ENCODE data around the gene PLPP4. TPM values are rescaled to one million over a fixed set of nuclear protein-coding genes. Genes with fewer than 3 reads are reported as not detected.

Gene PLPP4
- total and polyA plus RNA-seq, 2 donors (not counting 1 experiment from before 2014, with no cell fraction given) = 0.22 to 1.2 TPM

DNA sequence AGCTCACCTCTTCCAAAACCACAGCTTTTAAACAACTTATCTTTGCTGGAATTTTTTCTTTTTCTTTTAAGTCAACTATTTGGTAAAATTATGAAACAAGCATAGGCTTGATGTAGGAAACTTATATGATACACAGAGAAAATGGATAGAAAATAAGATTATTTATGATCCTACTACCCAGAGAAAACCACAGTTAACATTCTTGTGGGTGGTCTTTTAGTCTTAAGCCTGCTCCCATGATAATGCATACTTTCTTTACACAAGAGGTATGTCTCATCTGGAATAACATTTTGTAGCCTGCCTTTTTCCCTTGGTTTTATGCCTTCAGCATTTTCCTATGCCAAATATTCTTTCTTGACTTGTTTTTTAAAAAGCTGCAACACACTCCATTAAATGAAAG lies 21.4 kb downstream of the PLPP4 start:
- Histone ChIP-seq H3K27me3 (ENCODE audit: control insufficient read depth, insufficient read depth, low read length) (no peaks in the 10 kb centered on the region), H3K9ac (ENCODE audit: insufficient read depth, low read length) (no peak overlapping the region), H4K20me1 (ENCODE audit: control insufficient read depth, extremely low read depth, insufficient read depth, low read length) (no peaks in the 10 kb centered on the region), H3K4me2 (ENCODE audit: extremely low read depth, insufficient read depth, low read length) (no peak overlapping the region), H3K4me3 (replicated peaks in 1 of 4; ENCODE audit: control extremely low read depth in 1 of 4, insufficient read depth in 1 of 4, low read depth in 3 of 4, low read length in 4 of 4) (no peak overlapping the region), H3K4me1 (ENCODE audit: control insufficient read depth, extremely low read depth, insufficient read depth, low read length) (peaks cover 3% of the 10 kb centered on the region), H3K79me2 (ENCODE audit: control insufficient read depth, insufficient read depth, low read length) (no peaks in the 10 kb centered on the region), H3K36me3 (ENCODE audit: control insufficient read depth, insufficient read depth, low read length) (no peaks in the 10 kb centered on the region), H3K9me3 (ENCODE audit: control insufficient read depth, insufficient read depth, low read depth, low read length) (no peaks in the 10 kb centered on the region), H3K27ac (ENCODE audit: insufficient read depth, low read length) (no peak overlapping the region), H2AFZ (ENCODE audit: low read length) (no peak overlapping the region)
- TF ChIP-seq EZH2 (IDR thresholded peaks at IDR 0.05; ENCODE audit: low read length, missing control alignments) = no peak
- TF ChIP-seq, protein P1, sequence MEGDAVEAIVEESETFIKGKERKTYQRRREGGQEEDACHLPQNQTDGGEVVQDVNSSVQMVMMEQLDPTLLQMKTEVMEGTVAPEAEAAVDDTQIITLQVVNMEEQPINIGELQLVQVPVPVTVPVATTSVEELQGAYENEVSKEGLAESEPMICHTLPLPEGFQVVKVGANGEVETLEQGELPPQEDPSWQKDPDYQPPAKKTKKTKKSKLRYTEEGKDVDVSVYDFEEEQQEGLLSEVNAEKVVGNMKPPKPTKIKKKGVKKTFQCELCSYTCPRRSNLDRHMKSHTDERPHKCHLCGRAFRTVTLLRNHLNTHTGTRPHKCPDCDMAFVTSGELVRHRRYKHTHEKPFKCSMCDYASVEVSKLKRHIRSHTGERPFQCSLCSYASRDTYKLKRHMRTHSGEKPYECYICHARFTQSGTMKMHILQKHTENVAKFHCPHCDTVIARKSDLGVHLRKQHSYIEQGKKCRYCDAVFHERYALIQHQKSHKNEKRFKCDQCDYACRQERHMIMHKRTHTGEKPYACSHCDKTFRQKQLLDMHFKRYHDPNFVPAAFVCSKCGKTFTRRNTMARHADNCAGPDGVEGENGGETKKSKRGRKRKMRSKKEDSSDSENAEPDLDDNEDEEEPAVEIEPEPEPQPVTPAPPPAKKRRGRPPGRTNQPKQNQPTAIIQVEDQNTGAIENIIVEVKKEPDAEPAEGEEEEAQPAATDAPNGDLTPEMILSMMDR (conservative IDR thresholded peaks at IDR 0.05 in 1 of 2, IDR thresholded peaks at IDR 0.05 in 1 of 2; ENCODE audit: low read depth in 1 of 2, low read length in 2 of 2) = no peak
- DNase-seq (ENCODE audit: low read depth in 2 of 2) = peak in 1 of 2 donors; percentile 76

DNA sequence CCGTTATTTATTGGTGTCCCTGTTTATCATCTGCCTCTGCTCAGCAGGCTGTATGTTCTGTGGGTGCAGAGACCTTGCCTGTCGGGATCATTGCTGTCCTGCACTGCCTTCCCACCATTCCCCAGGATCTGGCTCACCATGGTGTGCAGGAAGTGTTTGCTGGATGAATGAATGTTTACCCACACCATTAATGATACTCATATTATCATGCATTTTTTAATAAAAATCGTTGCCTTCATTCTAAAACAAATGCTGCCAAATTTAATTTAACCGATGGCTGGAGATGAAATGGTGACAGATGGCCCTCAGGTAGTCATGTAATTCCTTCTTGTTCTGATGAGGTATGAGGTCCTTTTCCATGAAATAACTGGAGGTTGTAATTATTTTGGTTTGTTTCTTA lies 22.5 kb downstream of the PLPP4 start:
- no peak overlapping the region for H3K4me2 ChIP-seq (ENCODE audit: extremely low read depth, insufficient read depth, low read length)
- no peaks in the 10 kb centered on the region for H3K27me3 ChIP-seq (ENCODE audit: control insufficient read depth, insufficient read depth, low read length)
- no peaks in the 10 kb centered on the region for H3K79me2 ChIP-seq (ENCODE audit: control insufficient read depth, insufficient read depth, low read length)
- H3K36me3 ChIP-seq (ENCODE audit: control insufficient read depth, insufficient read depth, low read length) = no peaks in the 10 kb centered on the region
- no peaks in the 10 kb centered on the region for H4K20me1 ChIP-seq (ENCODE audit: control insufficient read depth, extremely low read depth, insufficient read depth, low read length)
- H3K4me3 ChIP-seq (replicated peaks in 1 of 4; ENCODE audit: control extremely low read depth in 1 of 4, insufficient read depth in 1 of 4, low read depth in 3 of 4, low read length in 4 of 4) = no peak overlapping the region
- TF ChIP-seq, protein P1 (conservative IDR thresholded peaks at IDR 0.05 in 1 of 2, IDR thresholded peaks at IDR 0.05 in 1 of 2; ENCODE audit: low read depth in 1 of 2, low read length in 2 of 2) = no peak
- TF ChIP-seq EZH2 (IDR thresholded peaks at IDR 0.05; ENCODE audit: low read length, missing control alignments) = no peak
- H3K4me1 ChIP-seq (ENCODE audit: control insufficient read depth, extremely low read depth, insufficient read depth, low read length) = peaks cover 3% of the 10 kb centered on the region
- DNase-seq (ENCODE audit: low read depth in 2 of 2) = no peak
- H3K9me3 ChIP-seq (ENCODE audit: control insufficient read depth, insufficient read depth, low read depth, low read length) = no peaks in the 10 kb centered on the region
- no peak overlapping the region for H3K27ac ChIP-seq (ENCODE audit: insufficient read depth, low read length)
- H2AFZ ChIP-seq (ENCODE audit: low read length) = no peak overlapping the region
- H3K9ac ChIP-seq (ENCODE audit: insufficient read depth, low read length) = no peak overlapping the region

DNA sequence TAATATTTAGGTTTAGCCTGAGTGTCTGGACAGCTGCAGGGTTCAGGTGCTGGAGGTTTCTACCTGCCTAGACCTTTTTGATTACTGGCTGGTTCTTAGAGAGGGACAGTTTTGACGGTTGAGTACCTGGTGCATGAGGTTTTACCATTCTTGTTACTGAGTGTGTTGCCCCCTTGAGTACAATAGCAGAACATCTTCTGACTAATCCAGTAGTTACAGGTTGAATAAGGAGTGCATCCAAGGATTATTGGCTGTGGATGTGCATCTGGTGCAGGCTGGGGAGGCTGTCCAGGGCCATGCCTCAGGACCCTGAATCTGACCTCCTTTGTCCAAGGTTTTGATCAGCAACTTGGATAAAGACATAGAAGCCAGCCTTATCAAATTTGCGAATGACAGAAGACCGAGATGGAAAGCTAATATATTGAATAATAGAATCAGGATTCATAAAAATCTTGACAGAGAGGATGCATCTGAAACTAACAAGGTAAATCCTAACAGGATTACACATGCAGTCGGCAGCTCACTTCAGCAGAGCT lies 23.1 kb downstream of the PLPP4 start:
- H3K27ac ChIP-seq (ENCODE audit: insufficient read depth, low read length) = no peak overlapping the region
- TF ChIP-seq EZH2 (IDR thresholded peaks at IDR 0.05; ENCODE audit: low read length, missing control alignments) = no peak
- TF ChIP-seq, protein P1 (conservative IDR thresholded peaks at IDR 0.05 in 1 of 2, IDR thresholded peaks at IDR 0.05 in 1 of 2; ENCODE audit: low read depth in 1 of 2, low read length in 2 of 2) = no peak
- DNase-seq (ENCODE audit: low read depth in 2 of 2) = peak in 1 of 2 donors; percentile 29

More for the DNA sequence above, 23.1 kb downstream of the PLPP4 start:
- Histone ChIP-seq H3K4me1 (ENCODE audit: control insufficient read depth, extremely low read depth, insufficient read depth, low read length) (peaks cover 3% of the 10 kb centered on the region), H3K4me3 (replicated peaks in 1 of 4; ENCODE audit: control extremely low read depth in 1 of 4, insufficient read depth in 1 of 4, low read depth in 3 of 4, low read length in 4 of 4) (no peak overlapping the region), H3K36me3 (ENCODE audit: control insufficient read depth, insufficient read depth, low read length) (no peaks in the 10 kb centered on the region), H3K9ac (ENCODE audit: insufficient read depth, low read length) (no peak overlapping the region), H3K4me2 (ENCODE audit: extremely low read depth, insufficient read depth, low read length) (no peak overlapping the region), H3K27me3 (ENCODE audit: control insufficient read depth, insufficient read depth, low read length) (no peaks in the 10 kb centered on the region), H2AFZ (ENCODE audit: low read length) (no peak overlapping the region), H3K79me2 (ENCODE audit: control insufficient read depth, insufficient read depth, low read length) (no peaks in the 10 kb centered on the region), H4K20me1 (ENCODE audit: control insufficient read depth, extremely low read depth, insufficient read depth, low read length) (no peaks in the 10 kb centered on the region), H3K9me3 (ENCODE audit: control insufficient read depth, insufficient read depth, low read depth, low read length) (no peaks in the 10 kb centered on the region)

Data from fibroblast of lung (primary cell).